Liver (tissue), 3 donors: ENCODE results near the gene TMEM179.

Experiments
- EGR1 ChIP-seq, 2 donors: IDR thresholded peaks; 2 replicates each; pipeline ENCODE4 v1.6.1; 2016 to 2018; ENCODE audit warnings: antibody characterized with exemption in 2 of 2, low read depth in 2 of 2
- JUND ChIP-seq, 2 donors: IDR thresholded peaks; 2 replicates each; pipeline ENCODE4 v1.6.1; 2016; ENCODE audit warnings: antibody characterized with exemption in 2 of 2
- RAD21 ChIP-seq, 2 donors: IDR thresholded peaks; 2 replicates each; pipeline ENCODE4 v1.6.1; 2016; ENCODE audit warnings: antibody characterized with exemption in 2 of 2, mild to moderate bottlenecking in 2 of 2
- RXRA ChIP-seq, 2 donors: IDR thresholded peaks; 2 replicates each; pipeline ENCODE4 v1.6.1; 2017 to 2018; ENCODE audit warnings: antibody characterized with exemption in 2 of 2, mild to moderate bottlenecking in 1 of 2
- TF ChIP-seq, protein P1 (sequence below): fragments of 150-350 bp; IDR thresholded peaks from 2 replicates; pipeline ENCODE4 v1.5.1; 2017; ENCODE audit warnings: improper control_type of control experiment, low read depth, low read length; ENCODE audit not compliant: missing input control
- TF ChIP-seq, protein P2 (sequence below): IDR thresholded peaks from 2 replicates; pipeline ENCODE4 v1.6.1; 2016; ENCODE audit warnings: antibody characterized with exemption
- donor health status: healthy.
- donor health status: healthy.

DNA sequence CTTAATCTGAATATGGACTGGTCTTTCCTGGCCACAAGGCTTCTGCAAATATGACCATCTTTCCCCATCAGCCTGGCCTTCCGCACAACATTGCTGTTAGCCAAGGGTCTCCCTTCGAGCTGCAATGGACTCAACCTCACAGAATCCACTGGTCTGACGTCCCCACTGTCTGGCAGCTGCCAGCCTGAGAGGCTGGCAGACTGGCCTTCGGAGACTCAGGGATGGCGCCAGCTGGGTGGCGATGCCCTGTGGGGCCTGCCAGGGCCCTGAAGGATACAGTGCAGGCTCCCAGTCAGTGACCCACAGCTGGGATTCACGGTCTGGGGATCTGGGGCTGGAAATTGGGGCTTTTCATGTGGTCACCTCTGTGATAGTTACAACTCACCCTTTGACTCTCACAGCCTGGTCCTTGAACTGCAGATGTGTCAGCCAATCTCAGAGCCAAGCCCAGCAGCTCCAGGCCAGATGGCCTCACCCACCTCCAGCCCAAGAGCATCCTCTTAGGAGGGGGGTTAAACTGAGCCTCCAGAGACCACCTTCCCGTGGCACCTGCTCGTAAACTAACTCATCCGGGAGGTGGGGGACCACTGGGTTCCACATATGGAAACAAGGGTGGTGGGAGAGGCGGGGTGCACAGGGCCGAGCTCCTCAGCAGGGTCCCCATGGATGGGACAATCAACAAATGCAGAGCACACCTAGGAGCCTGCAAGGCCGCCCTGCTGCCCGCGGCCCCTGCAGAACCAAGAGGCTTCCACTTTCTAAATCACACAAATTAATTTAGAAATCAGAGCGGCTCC lies 46.1 kb downstream of the TMEM179 start:
- TF ChIP-seq, protein P1, sequence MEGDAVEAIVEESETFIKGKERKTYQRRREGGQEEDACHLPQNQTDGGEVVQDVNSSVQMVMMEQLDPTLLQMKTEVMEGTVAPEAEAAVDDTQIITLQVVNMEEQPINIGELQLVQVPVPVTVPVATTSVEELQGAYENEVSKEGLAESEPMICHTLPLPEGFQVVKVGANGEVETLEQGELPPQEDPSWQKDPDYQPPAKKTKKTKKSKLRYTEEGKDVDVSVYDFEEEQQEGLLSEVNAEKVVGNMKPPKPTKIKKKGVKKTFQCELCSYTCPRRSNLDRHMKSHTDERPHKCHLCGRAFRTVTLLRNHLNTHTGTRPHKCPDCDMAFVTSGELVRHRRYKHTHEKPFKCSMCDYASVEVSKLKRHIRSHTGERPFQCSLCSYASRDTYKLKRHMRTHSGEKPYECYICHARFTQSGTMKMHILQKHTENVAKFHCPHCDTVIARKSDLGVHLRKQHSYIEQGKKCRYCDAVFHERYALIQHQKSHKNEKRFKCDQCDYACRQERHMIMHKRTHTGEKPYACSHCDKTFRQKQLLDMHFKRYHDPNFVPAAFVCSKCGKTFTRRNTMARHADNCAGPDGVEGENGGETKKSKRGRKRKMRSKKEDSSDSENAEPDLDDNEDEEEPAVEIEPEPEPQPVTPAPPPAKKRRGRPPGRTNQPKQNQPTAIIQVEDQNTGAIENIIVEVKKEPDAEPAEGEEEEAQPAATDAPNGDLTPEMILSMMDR = no peak
- no peak for TF ChIP-seq EGR1 (IDR thresholded peaks at IDR 0.05; ENCODE audit: low read depth in 2 of 2)
- TF ChIP-seq JUND (IDR thresholded peaks at IDR 0.05) = no peak
- TF ChIP-seq RAD21 (IDR thresholded peaks at IDR 0.05) = no peak
- TF ChIP-seq, protein P2, sequence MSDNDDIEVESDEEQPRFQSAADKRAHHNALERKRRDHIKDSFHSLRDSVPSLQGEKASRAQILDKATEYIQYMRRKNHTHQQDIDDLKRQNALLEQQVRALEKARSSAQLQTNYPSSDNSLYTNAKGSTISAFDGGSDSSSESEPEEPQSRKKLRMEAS = no peak
- TF ChIP-seq RXRA (IDR thresholded peaks at IDR 0.05) = no peak
